ENCODE measurements around the gene RXRG.

GRCh38 chr1:165468253-165468652 lies 23.3 kb upstream of the RXRG start:
- TF ChIP-seq EZH2 (IDR thresholded peaks at IDR 0.05; ENCODE audit: borderline replicate concordance, low read length), result no peak
- TF ChIP-seq, protein P1, sequence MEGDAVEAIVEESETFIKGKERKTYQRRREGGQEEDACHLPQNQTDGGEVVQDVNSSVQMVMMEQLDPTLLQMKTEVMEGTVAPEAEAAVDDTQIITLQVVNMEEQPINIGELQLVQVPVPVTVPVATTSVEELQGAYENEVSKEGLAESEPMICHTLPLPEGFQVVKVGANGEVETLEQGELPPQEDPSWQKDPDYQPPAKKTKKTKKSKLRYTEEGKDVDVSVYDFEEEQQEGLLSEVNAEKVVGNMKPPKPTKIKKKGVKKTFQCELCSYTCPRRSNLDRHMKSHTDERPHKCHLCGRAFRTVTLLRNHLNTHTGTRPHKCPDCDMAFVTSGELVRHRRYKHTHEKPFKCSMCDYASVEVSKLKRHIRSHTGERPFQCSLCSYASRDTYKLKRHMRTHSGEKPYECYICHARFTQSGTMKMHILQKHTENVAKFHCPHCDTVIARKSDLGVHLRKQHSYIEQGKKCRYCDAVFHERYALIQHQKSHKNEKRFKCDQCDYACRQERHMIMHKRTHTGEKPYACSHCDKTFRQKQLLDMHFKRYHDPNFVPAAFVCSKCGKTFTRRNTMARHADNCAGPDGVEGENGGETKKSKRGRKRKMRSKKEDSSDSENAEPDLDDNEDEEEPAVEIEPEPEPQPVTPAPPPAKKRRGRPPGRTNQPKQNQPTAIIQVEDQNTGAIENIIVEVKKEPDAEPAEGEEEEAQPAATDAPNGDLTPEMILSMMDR (IDR thresholded peaks at IDR 0.05; ENCODE audit: low read length), result no peak
